Measurements from ENCODE around the gene GNAQ.
"Not testable (repeated sequence)": the region's sequence is repeated elsewhere in the genome, so short reads cannot be mapped to it uniquely, and the experiment has no call there.

The GNAQ gene

DNA sequence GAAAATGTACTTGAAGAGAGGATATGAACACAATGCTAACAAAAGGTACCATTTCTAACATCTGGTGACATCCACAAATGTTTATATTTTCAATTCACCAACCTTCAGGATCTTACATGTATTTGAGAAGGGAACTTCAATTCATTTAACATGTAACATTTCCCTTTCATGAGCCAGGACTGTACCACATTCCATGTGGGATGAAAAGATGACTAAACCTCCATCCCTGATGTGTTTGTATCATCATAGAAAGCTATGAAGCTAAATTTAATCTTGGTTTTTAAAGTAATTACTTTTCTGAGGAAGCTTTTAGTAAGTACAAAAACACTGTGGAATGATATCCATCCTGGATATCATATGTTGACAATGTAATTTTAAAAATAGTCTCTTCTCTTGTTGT is 305.3 kb downstream of the GNAQ start:
- TF ChIP-seq, protein P1, sequence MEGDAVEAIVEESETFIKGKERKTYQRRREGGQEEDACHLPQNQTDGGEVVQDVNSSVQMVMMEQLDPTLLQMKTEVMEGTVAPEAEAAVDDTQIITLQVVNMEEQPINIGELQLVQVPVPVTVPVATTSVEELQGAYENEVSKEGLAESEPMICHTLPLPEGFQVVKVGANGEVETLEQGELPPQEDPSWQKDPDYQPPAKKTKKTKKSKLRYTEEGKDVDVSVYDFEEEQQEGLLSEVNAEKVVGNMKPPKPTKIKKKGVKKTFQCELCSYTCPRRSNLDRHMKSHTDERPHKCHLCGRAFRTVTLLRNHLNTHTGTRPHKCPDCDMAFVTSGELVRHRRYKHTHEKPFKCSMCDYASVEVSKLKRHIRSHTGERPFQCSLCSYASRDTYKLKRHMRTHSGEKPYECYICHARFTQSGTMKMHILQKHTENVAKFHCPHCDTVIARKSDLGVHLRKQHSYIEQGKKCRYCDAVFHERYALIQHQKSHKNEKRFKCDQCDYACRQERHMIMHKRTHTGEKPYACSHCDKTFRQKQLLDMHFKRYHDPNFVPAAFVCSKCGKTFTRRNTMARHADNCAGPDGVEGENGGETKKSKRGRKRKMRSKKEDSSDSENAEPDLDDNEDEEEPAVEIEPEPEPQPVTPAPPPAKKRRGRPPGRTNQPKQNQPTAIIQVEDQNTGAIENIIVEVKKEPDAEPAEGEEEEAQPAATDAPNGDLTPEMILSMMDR (IDR thresholded peaks at IDR 0.05; ENCODE audit: low read depth, low read length), result no peak
- DNase-seq (ENCODE audit: low read depth in 2 of 2), result no peak
- H3K4me3 ChIP-seq (replicated peaks in 1 of 2; ENCODE audit: low read depth in 2 of 2, low read length in 2 of 2), result no peak overlapping the region

DNA sequence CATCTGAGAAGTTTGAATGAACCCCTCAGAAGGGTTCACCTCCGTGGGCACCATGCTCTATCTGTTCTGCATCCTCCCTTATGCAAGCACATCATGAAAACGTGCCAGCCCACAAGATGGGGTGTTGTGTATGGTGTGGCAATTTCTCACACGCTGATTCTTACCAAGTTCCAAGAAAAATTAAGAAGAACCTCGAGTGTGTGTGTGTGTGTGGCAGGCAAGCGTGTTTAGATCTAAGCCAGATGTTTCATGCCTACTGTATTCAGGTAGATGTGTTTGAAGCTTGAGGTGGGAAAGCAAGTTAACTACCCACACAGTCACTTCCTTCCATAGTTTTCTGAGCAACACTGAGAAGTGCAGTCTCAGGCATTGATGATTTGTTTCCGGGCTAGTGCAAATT is 305.8 kb downstream of the GNAQ start:
- TF ChIP-seq, protein P1 (IDR thresholded peaks at IDR 0.05; ENCODE audit: low read depth, low read length), result no peak
- no peak overlapping the region for H3K4me3 ChIP-seq (replicated peaks in 1 of 2; ENCODE audit: low read depth in 2 of 2, low read length in 2 of 2)
- DNase-seq (ENCODE audit: low read depth in 2 of 2), result no peak

DNA sequence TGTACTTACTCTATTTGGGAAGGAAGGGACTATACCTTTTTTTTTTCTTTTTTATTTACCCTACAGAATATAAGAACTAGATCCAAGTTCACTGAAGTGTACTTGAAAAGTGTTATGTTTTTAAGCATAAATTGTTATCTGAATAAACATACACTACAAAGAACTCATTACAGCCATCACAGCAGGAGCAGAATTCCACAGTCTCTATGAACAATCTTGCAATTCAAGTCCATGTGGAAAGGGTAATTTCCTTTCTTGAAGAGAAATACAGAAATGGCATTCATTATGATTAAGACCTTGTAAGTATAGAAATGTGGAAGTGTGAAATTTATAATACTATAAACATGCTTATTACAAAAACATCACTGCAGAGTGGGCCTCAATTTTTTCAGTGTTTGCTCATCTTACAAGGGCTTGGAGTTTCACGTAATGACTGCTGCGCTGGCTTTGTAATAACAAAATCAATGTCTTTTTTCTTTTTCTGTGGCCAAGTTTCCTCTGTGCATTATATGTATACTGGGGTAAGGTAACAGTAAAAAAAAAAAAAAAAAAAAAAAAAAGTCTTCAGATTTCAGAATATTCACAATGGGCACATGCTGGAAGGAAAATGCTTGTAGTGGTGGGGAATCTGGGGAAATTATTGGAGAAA is 306.4 kb downstream of the GNAQ start:
- TF ChIP-seq, protein P1 (IDR thresholded peaks at IDR 0.05; ENCODE audit: low read depth, low read length), result no peak
- DNase-seq (ENCODE audit: low read depth in 2 of 2), result no peak
- H3K4me3 ChIP-seq (replicated peaks in 1 of 2; ENCODE audit: low read depth in 2 of 2, low read length in 2 of 2), result no peak overlapping the region

DNA sequence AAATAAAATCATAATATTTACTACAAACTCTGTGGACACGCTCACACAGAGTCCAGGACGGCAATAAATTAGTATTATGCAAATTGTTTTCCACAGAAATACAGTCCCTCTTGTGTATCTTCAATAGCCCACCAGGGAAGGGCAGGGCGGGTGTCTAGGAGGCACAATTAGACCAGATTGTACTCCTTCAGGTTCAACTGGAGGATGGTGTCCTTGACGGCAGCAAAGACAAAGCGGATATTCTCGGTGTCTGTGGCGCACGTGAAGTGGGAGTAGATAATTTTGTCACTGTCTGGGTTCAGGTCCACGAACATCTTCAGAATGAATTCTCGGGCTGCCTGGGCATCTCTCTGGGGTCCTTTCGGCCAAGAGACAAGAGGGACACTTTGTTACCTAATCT is 310.5 kb downstream of the GNAQ start:
- not testable (repeated sequence) for H3K4me3 ChIP-seq (replicated peaks in 1 of 2; ENCODE audit: low read depth in 2 of 2, low read length in 2 of 2); DNase-seq (ENCODE audit: low read depth in 2 of 2)

DNA sequence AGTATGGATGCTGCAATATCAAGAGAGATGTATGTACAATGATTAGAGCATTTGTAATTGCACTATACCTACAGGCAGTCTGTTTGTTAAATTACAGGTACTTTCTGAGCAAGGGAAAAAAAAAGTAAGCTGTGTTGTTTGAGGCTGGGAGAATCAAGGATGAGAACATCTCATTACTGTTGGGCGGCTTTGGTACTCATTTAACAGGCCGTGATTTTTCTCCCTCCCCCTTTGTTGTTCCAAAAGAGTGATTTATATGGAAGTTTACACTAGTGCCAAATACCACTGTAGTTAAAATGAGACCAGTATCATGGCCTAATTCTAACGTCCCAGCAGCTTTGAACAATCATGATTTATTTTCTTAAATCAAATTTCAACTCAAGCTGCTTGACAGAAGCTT is 312.3 kb downstream of the GNAQ start:
- DNase-seq (ENCODE audit: low read depth in 2 of 2), result no peak
- TF ChIP-seq, protein P1 (IDR thresholded peaks at IDR 0.05; ENCODE audit: low read depth, low read length), result no peak
- H3K4me3 ChIP-seq (replicated peaks in 1 of 2; ENCODE audit: low read depth in 2 of 2, low read length in 2 of 2), result no peak overlapping the region

DNA sequence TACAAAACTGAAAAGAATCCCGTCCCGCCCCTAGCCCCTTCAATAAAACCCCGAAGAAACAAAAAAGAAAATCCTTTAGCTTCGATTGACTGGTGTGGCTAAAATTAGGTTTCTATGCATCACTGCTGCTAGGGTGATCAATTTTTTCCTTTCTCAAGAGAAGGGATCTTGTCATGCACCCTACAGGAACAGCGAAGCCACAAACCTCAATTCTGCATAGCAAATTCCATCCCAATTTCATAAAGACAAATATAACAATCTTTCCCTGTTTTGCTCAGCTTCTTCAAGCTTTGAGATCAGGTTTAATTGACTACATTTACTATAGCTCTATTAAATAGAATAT is 313.3 kb downstream of the GNAQ start:
- not testable (repeated sequence) for H3K4me3 ChIP-seq (replicated peaks in 1 of 2; ENCODE audit: low read depth in 2 of 2, low read length in 2 of 2)

DNA sequence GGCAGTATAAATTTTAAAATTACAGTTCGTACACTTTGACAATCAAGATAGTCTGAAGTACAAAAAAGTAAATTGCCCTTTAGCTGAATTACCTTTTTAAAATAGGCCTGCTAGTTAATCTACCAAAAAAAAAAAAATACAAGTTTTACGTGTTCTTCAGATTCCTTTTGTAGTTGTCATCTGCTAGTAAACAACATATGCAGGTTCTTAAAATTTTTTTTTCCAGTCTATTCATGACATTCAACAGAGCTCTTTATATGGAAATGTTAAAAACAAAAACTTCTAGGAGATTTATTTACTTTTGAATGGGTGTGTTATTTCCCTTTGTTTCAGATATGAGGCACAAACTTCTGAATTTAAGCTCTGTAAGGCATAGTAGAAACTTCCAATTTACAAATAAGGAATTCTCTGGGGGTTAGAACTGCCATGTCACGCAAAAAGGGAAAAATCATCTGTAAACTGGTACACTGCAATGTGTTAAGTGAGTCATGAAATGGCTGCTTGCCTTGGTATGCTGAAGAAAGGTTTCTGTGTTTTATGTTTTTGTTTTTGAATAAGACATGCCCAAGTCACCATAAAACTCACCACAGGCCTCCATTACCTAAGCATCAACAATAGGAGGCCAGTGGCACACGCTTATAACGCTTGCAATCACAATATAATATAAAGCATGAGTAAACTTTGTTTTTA is 313.9 kb downstream of the GNAQ start:
- peak; percentile 78 to 96 for DNase-seq (ENCODE audit: low read depth in 2 of 2)
- H3K4me3 ChIP-seq (replicated peaks in 1 of 2; ENCODE audit: low read depth in 2 of 2, low read length in 2 of 2), result not testable (repeated sequence)

More for the DNA sequence above, 313.3 kb downstream of the GNAQ start:
- not testable (repeated sequence) for DNase-seq (ENCODE audit: low read depth in 2 of 2)

DNA sequence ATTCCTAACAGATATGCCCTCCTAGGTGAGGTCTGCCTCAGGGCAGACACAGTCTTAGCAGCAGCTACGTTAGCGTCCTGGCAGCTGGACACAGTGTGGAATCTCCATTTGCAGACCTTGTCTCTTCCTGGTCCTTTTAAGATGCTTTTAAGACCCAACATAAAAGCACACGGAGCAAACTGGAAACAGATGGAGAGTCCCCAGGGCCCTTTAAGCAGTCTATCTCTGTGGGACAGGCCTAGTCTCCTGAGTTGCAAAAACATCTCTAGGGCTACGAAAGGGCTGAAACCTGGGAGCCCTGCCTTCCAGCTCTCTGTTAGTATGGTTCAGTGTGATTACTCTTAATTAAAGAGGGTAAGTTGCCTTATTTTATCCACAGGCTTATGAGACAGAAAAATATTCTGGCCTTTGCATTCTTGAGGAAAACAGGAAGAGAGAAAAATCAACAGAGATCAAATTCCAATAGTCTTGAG is 317.5 kb downstream of the GNAQ start:
- H3K4me3 ChIP-seq (replicated peaks in 1 of 2; ENCODE audit: low read depth in 2 of 2, low read length in 2 of 2), result no peak overlapping the region
- TF ChIP-seq, protein P1 (IDR thresholded peaks at IDR 0.05; ENCODE audit: low read depth, low read length), result no peak
- peak; percentile 22 to 45 for DNase-seq (ENCODE audit: low read depth in 2 of 2)
